Brain microvascular endothelial cell (primary cell): ENCODE data around the gene NTM.

Experiments used
- DNase-seq: peaks from one replicate; pipeline ENCODE4 v3.0.0-alpha.2; 2020
- H3K27ac ChIP-seq: fragments of 250-450 bp; sonication (Bioruptor Pico); 2 replicates; pipeline ENCODE4 v1.5.1; 2020; ENCODE audit warnings: mild to moderate bottlenecking, moderate library complexity
- H3K27me3 ChIP-seq: fragments of 250-450 bp; sonication (Bioruptor Pico); replicated peaks from 2 replicates; pipeline ENCODE4 v1.5.1; 2020; ENCODE audit warnings: mild to moderate bottlenecking
- H3K36me3 ChIP-seq: fragments of 250-450 bp; sonication (Bioruptor Pico); replicated peaks from 2 replicates; pipeline ENCODE4 v1.5.1; 2020; ENCODE audit warnings: mild to moderate bottlenecking
- H3K4me3 ChIP-seq: 2 replicates; pipeline ENCODE4 v1.5.1; 2011; ENCODE audit warnings: low read depth, mild to moderate bottlenecking, control low read depth, low read length, moderate library complexity
- CTCF ChIP-seq: IDR thresholded peaks from 2 replicates; pipeline ENCODE4 v1.5.1; 2011; ENCODE audit warnings: low read depth, mild to moderate bottlenecking, moderate library complexity, low read length, control low read depth, inconsistent platforms; ENCODE audit errors: missing control alignments
- in situ Hi-C: cut with HindIII; loops from 2 replicates; pipeline ENCODE4 v1.10.0; 2017; ENCODE audit warnings: low sequenced_read_pairs, low pct_ligation_motif_present

The NTM gene

GRCh38 chr11:131463649-131464425, 93.4 kb downstream of the NTM start:
- TF ChIP-seq CTCF = no peak
- Histone ChIP-seq H3K27me3 (no peaks in the 10 kb centered on the region), H3K4me3 (no peak overlapping the region), H3K27ac (no peak overlapping the region), H3K36me3 (no peaks in the 10 kb centered on the region)
- DNase-seq = no peak
- in situ Hi-C loops = no loop called here

- in situ Hi-C loops = no loop called here
- no peak overlapping the region for H3K4me3 ChIP-seq
- no peaks in the 10 kb centered on the region for H3K27me3 ChIP-seq
- no peak overlapping the region for H3K27ac ChIP-seq
- no peaks in the 10 kb centered on the region for H3K36me3 ChIP-seq
- DNase-seq = no peak
- no peak for TF ChIP-seq CTCF
These were observed 94.0 kb downstream of the NTM start for GRCh38 chr11:131464461-131464860.

- H3K27ac ChIP-seq = no peak overlapping the region
- no peak for TF ChIP-seq CTCF
- in situ Hi-C loops = no loop called here
- no peak overlapping the region for H3K4me3 ChIP-seq
- H3K36me3 ChIP-seq = no peaks in the 10 kb centered on the region
- no peak for DNase-seq
- H3K27me3 ChIP-seq = no peaks in the 10 kb centered on the region
These were observed 94.6 kb downstream of the NTM start for GRCh38 chr11:131465039-131465438.

- no peak for DNase-seq
- peak; percentile 25 for TF ChIP-seq CTCF
- in situ Hi-C loops = no loop called here
- Histone ChIP-seq H3K27ac (no peak overlapping the region), H3K4me3 (no peak overlapping the region), H3K27me3 (no peaks in the 10 kb centered on the region), H3K36me3 (no peaks in the 10 kb centered on the region)
These were observed 95.3 kb downstream of the NTM start for GRCh38 chr11:131465746-131466145.

- in situ Hi-C loops = no loop called here
- Histone ChIP-seq H3K27me3 (no peaks in the 10 kb centered on the region), H3K36me3 (no peaks in the 10 kb centered on the region), H3K4me3 (no peak overlapping the region), H3K27ac (no peak overlapping the region)
- DNase-seq = no peak
- TF ChIP-seq CTCF = no peak
These were observed 97.4 kb downstream of the NTM start for GRCh38 chr11:131467645-131468394.
